ENCODE data around the gene CELF4. TPM values are rescaled to one million over a fixed set of nuclear protein-coding genes. Genes with fewer than 3 reads are reported as not detected.

Gene CELF4
- total RNA-seq, 2 experiments from 2014 or later, result not detected

DNA sequence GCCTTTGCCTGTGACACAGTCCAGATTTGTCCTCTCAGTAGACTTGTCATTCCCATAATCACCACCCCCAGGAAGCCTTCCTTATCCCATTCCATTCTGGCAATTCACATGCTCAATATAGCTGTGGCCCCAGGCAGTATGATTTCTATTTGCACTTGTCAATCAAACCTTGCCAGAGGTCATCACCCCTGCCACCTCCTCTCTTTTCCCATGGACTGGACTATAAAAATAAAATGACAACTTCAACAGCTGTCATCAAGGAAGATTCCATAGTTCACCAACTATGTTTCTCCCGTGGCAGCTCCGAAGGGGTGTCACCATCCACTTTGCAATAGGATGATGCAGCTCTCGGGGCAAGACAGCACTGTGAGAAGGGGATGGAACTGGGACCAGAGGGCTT is 255.7 kb downstream of the CELF4 start:
- POLR2A ChIA-PET, result no interaction called here
- Mint-ChIP-seq H3K27me3 (no peaks in the 10 kb centered on the region), H3K9me3 (no peaks in the 10 kb centered on the region), H3K4me1 (no peaks in the 10 kb centered on the region), H3K36me3 (no peaks in the 10 kb centered on the region), H3K4me3 (no peak overlapping the region), H3K27ac (no peak overlapping the region)
- DNase-seq (no peak), ATAC-seq (ENCODE audit: low read depth) (no peak)

DNA sequence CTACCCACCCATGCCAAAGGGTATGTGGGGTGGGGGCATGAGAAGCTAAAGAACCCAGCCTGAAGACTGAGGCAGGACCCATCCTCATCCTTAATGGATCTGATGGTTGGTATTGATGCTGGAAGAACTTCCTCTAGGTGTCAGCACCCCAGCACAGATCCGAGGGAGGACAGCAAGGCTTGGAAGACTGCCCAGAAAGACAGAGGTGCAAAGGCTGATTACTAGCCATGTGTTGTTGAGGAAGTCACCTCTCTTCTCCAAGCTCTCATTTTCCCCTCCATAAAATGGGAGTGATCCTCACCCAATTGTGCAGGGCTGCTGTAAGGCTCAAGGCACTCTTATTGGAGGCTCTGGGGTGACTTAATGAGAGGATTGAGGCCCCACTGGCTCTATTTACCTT is 256.5 kb downstream of the CELF4 start:
- H3K36me3 Mint-ChIP-seq, result no peaks in the 10 kb centered on the region
- H3K4me3 Mint-ChIP-seq, result no peak overlapping the region
- POLR2A ChIA-PET, result no interaction called here
- no peak overlapping the region for H3K27ac Mint-ChIP-seq
- no peaks in the 10 kb centered on the region for H3K27me3 Mint-ChIP-seq
- ATAC-seq (ENCODE audit: low read depth) (no peak), DNase-seq (no peak)
- no peaks in the 10 kb centered on the region for H3K9me3 Mint-ChIP-seq
- no peaks in the 10 kb centered on the region for H3K4me1 Mint-ChIP-seq

DNA sequence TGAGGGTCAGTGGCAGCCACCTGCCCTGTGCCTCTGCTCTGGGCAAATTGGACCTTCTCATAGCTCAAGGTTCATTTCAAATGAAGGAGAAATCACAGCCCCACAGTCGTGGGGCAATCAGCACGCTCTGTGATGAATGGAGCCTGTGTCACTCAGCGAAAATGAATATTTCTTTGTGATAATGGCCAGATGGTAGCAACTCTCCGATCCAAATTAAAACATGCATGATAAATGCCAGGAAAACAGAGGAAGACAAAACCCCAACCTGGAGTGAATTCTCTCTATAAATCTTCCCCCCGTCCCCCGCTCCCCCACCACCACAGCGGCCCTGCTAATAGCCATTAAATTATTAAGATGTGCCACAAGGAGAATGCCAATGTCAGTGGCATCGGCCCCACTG is 258.4 kb downstream of the CELF4 start:
- no peaks in the 10 kb centered on the region for H3K4me1 Mint-ChIP-seq
- no peaks in the 10 kb centered on the region for H3K9me3 Mint-ChIP-seq
- H3K36me3 Mint-ChIP-seq, result no peaks in the 10 kb centered on the region
- no peaks in the 10 kb centered on the region for H3K27me3 Mint-ChIP-seq
- no peak overlapping the region for H3K27ac Mint-ChIP-seq
- no peak for DNase-seq
- ATAC-seq (ENCODE audit: low read depth), result no peak
- H3K4me3 Mint-ChIP-seq, result no peak overlapping the region
- POLR2A ChIA-PET, result no interaction called here

GRCh38 chr18:37306432-37306831 is 259.2 kb downstream of the CELF4 start:
- DNase-seq (no peak), ATAC-seq (ENCODE audit: low read depth) (no peak)
- H3K27ac Mint-ChIP-seq, result no peak overlapping the region
- no peaks in the 10 kb centered on the region for H3K36me3 Mint-ChIP-seq
- H3K4me3 Mint-ChIP-seq, result no peak overlapping the region
- H3K4me1 Mint-ChIP-seq, result no peaks in the 10 kb centered on the region
- POLR2A ChIA-PET, result no interaction called here
- H3K27me3 Mint-ChIP-seq, result no peaks in the 10 kb centered on the region
- no peaks in the 10 kb centered on the region for H3K9me3 Mint-ChIP-seq

GRCh38 chr18:37305066-37305465 is 260.5 kb downstream of the CELF4 start:
- no peaks in the 10 kb centered on the region for H3K9me3 Mint-ChIP-seq
- no peak for DNase-seq
- H3K4me1 Mint-ChIP-seq, result no peaks in the 10 kb centered on the region
- H3K36me3 Mint-ChIP-seq, result no peaks in the 10 kb centered on the region
- POLR2A ChIA-PET, result no interaction called here
- no peaks in the 10 kb centered on the region for H3K27me3 Mint-ChIP-seq
- H3K4me3 Mint-ChIP-seq, result no peak overlapping the region
- no peak overlapping the region for H3K27ac Mint-ChIP-seq
- ATAC-seq (ENCODE audit: low read depth), result no peak

GRCh38 chr18:37304012-37304680 is 261.5 kb downstream of the CELF4 start:
- no peak for ATAC-seq (ENCODE audit: low read depth)
- H3K4me3 Mint-ChIP-seq, result no peak overlapping the region
- H3K4me1 Mint-ChIP-seq, result no peaks in the 10 kb centered on the region
- no peak overlapping the region for H3K27ac Mint-ChIP-seq
- DNase-seq, result no peak
- POLR2A ChIA-PET, result no interaction called here
- H3K27me3 Mint-ChIP-seq, result no peaks in the 10 kb centered on the region
- no peaks in the 10 kb centered on the region for H3K9me3 Mint-ChIP-seq
- H3K36me3 Mint-ChIP-seq, result no peaks in the 10 kb centered on the region

GRCh38 chr18:37303009-37303408 is 262.6 kb downstream of the CELF4 start:
- no peaks in the 10 kb centered on the region for H3K36me3 Mint-ChIP-seq
- H3K27ac Mint-ChIP-seq, result no peak overlapping the region
- POLR2A ChIA-PET, result no interaction called here
- no peak for ATAC-seq (ENCODE audit: low read depth)
- no peaks in the 10 kb centered on the region for H3K9me3 Mint-ChIP-seq
- no peaks in the 10 kb centered on the region for H3K27me3 Mint-ChIP-seq
- H3K4me3 Mint-ChIP-seq, result no peak overlapping the region
- DNase-seq, result no peak
- H3K4me1 Mint-ChIP-seq, result no peaks in the 10 kb centered on the region

- ATAC-seq (ENCODE audit: low read depth), result no peak
- no peaks in the 10 kb centered on the region for H3K27me3 Mint-ChIP-seq
Measured at GRCh38 chr18:37302519-37302918, 263.1 kb downstream of the CELF4 start.

GRCh38 chr18:37299471-37300304 is 265.9 kb downstream of the CELF4 start:
- Mint-ChIP-seq H3K27ac (no peak overlapping the region), H3K4me1 (no peaks in the 10 kb centered on the region), H3K9me3 (no peaks in the 10 kb centered on the region), H3K4me3 (no peak overlapping the region), H3K36me3 (no peaks in the 10 kb centered on the region), H3K27me3 (no peaks in the 10 kb centered on the region)
- POLR2A ChIA-PET, result no interaction called here
- ATAC-seq (ENCODE audit: low read depth) (no peak), DNase-seq (no peak)

More at GRCh38 chr18:37302519-37302918, 263.1 kb downstream of the CELF4 start:
- H3K27ac Mint-ChIP-seq, result no peak overlapping the region
- H3K36me3 Mint-ChIP-seq, result no peaks in the 10 kb centered on the region
- H3K4me1 Mint-ChIP-seq, result no peaks in the 10 kb centered on the region
- no peak for DNase-seq
- no peaks in the 10 kb centered on the region for H3K9me3 Mint-ChIP-seq
- POLR2A ChIA-PET, result no interaction called here
- no peak overlapping the region for H3K4me3 Mint-ChIP-seq

DNA sequence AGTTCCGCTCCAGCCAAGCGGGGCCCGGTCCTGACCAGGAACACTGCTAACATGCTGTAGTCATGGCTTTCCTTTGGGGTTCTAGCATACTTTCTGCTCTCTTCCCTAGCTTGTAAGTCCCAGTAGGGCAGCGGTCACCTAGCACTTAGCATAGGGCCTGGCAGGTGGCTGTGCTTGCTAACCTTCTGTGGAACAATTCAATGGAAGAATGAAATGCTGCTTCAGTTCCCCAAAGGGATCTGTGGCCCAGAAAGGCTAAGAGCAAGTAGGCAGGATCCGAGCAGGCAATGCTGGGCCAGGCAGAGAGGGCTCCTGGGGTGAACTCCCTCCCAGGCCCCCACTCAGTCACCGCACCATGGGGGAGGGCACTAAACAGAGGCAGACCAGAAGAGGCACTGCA is 266.8 kb downstream of the CELF4 start:
- ATAC-seq (ENCODE audit: low read depth) (no peak), DNase-seq (no peak)
- Mint-ChIP-seq H3K36me3 (no peaks in the 10 kb centered on the region), H3K27ac (no peak overlapping the region), H3K4me1 (no peaks in the 10 kb centered on the region), H3K4me3 (no peak overlapping the region), H3K27me3 (no peaks in the 10 kb centered on the region), H3K9me3 (no peaks in the 10 kb centered on the region)
- POLR2A ChIA-PET, result no interaction called here

DNA sequence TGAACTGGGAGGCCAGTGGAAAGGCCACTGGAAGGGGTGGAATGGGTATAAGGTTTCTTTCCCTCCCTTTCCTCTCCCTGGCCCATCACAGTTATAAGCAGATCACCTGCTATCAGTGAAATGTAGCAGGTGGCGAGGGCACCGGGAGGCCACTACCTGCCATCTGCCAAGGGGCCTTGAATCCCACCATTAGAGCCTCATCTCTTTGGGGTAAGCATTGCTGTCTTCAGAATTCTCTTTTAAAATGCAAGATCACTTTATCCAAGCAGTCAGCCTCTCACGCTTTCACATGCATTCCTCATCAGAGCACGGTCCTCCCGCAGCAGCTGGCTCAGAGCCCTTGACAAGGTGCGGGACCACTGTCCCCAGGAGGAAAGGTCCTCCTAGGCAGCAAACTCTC is 268.5 kb downstream of the CELF4 start:
- no peaks in the 10 kb centered on the region for H3K9me3 Mint-ChIP-seq
- no peaks in the 10 kb centered on the region for H3K4me1 Mint-ChIP-seq
- no peak for DNase-seq
- no peak for ATAC-seq (ENCODE audit: low read depth)
- no peak overlapping the region for H3K27ac Mint-ChIP-seq
- H3K27me3 Mint-ChIP-seq, result no peaks in the 10 kb centered on the region
- POLR2A ChIA-PET, result no interaction called here
- no peak overlapping the region for H3K4me3 Mint-ChIP-seq
- H3K36me3 Mint-ChIP-seq, result no peaks in the 10 kb centered on the region

DNA sequence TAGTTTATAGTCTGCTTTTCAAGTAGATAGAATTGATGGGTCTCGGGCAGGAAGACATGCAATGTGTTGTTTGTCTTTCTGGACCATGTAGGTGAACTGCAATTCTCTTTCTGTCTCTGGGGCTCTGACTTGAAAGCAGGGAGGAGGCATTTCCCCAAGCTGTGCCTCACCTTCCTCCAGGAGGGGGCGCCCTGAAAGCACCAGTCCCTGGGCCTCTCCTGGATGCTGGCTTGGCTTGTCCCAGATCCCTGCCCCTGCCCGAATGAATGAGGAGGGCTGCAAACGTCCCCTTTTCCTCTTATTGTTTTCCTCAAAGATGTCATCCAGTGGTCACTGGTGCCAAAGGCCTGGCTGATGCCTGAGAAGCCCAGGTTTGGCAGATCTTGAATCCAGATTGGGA is 270.6 kb downstream of the CELF4 start:
- Mint-ChIP-seq H3K4me3 (no peak overlapping the region), H3K27me3 (no peaks in the 10 kb centered on the region), H3K27ac (no peak overlapping the region), H3K36me3 (no peaks in the 10 kb centered on the region), H3K9me3 (no peaks in the 10 kb centered on the region), H3K4me1 (no peaks in the 10 kb centered on the region)
- DNase-seq (no peak), ATAC-seq (ENCODE audit: low read depth) (no peak)
- POLR2A ChIA-PET, result no interaction called here

GRCh38 chr18:37293359-37293758 is 272.2 kb downstream of the CELF4 start:
- no peaks in the 10 kb centered on the region for H3K27me3 Mint-ChIP-seq
- no peak overlapping the region for H3K4me3 Mint-ChIP-seq
- POLR2A ChIA-PET, result no interaction called here
- no peak overlapping the region for H3K27ac Mint-ChIP-seq
- H3K4me1 Mint-ChIP-seq, result no peaks in the 10 kb centered on the region
- ATAC-seq (ENCODE audit: low read depth) (no peak), DNase-seq (no peak)
- H3K36me3 Mint-ChIP-seq, result no peaks in the 10 kb centered on the region
- H3K9me3 Mint-ChIP-seq, result no peaks in the 10 kb centered on the region

DNA sequence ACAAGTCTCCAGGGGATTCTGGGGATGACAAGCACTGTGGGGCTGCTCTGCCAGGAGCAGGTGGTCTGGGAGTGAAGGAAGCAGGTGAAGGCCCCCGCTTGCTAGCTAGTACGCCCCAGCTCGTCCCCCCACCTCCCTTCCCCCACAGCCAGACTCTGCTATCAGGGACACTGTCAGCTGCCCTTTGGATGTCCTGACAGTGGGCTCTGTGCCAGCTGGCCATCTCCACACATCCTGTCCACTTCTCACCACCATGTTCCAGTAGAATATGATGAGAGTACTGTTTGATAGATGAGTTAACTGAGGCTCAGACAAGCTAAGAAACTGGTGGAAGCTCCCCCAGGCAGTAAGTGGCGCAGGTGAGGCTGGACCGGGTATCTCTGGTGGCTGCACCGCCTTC is 276.2 kb downstream of the CELF4 start:
- Mint-ChIP-seq H3K36me3 (no peaks in the 10 kb centered on the region), H3K4me3 (no peak overlapping the region), H3K27ac (no peak overlapping the region), H3K27me3 (no peaks in the 10 kb centered on the region), H3K9me3 (no peaks in the 10 kb centered on the region), H3K4me1 (no peaks in the 10 kb centered on the region)
- POLR2A ChIA-PET, result no interaction called here
- ATAC-seq (ENCODE audit: low read depth) (no peak), DNase-seq (no peak)
